Activated T-cell treated with anti-CD3 and anti-CD28 coated beads for 1 hour (primary cell): ENCODE results near the gene SEMA3C.

ENCODE experiments used
- DNase-seq: peaks from one replicate; pipeline ENCODE4 v3.0.0-alpha.2; 2020; ENCODE audit warnings: low read depth

The SEMA3C gene

GRCh38 chr7:80918909-80919721 lies at the start of gene SEMA3C:
Gene SEMA3C (minus strand): TSS chr7:80919051. CDS start chr7:80916781, 2,270 bp downstream.
- DNase-seq: no peak

DNA sequence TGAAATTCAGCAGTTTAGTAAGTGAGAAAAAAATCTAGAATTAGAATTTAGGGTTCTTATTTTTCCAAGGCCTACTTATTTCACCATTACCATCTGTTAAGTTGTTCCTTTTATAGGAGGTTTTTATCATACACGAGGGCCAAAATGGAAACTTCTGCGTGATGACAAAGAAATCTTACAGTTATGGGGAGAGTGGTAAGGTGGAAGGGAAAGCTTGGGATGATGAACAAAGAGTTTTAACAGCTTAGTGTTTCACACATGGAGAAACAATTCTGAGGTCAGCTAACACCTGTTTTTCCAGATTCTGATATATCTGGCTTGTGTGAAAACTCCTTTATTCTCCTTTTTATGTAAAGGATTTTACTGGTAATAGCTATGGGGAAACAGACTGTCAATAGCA lies 49.8 kb upstream of the SEMA3C start:
- no peak for DNase-seq

- no peak for DNase-seq
These were observed 49.1 kb upstream of the SEMA3C start for GRCh38 chr7:80967917-80968297.

DNA sequence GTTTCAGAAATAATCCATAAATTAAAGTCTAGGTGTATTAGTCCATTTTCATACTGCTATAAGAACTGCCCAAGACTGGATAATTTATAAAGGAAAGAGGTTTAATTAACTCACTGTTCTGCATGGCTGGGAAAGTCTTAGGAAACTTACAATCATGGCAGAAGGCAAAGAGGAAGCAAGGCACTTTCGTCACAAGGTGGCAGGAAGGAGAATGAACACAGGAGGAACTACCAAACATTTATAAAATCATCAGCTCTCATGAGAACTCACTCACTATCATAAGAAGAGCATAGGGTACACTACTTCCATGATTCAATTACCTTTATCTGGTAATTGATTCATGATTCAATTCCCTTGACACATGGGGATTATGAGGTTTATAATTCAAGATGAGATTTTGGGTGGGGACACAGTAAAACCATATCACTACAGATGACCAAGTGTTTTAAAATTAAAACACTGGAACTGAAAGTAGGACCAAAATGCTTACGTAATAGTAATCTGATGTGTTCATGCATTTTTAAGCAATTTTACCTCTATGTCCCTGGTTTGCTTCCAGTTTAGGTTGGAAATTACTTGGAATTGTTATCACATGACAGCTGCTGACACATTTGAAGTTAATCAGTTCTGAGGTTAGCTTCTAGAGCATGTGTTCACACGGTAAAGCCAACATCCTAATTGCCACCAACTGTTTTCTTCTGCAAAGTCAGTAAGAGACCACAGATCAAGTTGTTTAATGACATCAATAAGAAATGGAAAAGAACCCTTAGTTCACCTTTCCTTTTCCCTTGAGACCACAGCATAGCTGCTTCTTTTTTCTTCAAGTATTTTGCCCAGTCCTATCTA lies 48.4 kb upstream of the SEMA3C start:
- no peak for DNase-seq

GRCh38 chr7:80960244-80960795 lies 41.5 kb upstream of the SEMA3C start:
- DNase-seq: no peak

DNA sequence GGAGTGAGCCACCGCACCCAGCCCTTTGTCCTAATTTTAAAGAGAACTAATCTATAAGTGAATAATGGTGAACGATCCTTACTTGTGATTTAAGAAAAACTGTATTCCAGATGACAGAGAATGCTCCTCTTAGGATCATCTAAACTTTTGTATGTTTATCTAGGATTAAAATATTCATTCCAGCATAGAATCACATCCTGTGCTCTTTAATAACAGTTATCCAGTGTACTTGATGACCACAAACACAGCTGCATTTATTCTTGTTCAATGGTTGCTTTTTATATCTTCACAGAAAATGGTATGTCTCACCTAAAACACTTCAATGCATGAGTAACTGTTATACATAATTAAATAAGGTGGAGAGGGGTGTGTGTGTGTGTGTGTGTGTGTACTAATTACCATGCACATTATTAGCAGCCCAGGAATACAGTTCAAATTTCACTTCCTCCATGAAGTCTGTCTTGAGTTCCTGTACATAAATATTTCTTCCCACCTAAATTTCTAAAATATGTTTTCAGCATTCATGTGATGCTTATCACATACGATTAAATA lies 38.5 kb upstream of the SEMA3C start:
- no peak for DNase-seq

DNA sequence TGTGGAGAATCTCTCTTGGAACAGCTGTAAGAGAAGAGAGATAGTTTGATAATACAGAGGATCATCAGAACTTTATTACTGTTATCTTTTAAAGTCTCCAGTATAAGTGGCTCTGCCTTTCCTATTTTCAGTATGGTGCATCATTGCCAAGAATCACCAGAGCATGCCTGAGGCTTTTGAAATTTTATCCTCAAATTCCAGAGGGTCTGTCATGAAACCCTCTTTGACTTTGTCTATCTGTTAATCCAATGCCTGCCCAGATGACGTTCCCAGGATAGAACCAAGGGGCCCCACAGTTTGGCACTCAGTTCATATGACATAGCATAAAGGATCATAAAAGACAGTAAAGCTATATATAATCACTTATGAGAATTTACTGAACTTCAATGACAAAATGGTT lies 35.3 kb upstream of the SEMA3C start:
- DNase-seq: no peak

GRCh38 chr7:80950550-80950967 lies 31.7 kb upstream of the SEMA3C start:
- DNase-seq: no peak

DNA sequence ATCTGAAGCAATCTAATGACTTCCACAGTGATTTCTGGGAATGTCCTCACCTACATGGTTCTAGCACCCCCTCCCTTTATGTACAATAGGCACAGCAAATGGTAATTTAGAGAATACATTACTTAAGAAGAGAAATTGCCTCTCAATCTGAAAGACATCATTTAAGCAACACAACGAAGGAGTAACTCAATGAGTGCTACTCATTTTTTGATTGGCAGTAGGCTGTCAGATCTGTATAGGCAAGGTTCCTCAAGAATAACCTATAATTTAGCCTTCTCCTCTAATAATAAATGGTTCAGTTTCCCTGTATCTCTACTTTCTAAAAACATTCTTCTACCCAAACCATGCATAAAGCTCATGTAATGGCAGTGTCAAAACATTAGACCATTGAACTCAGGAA lies 30.6 kb upstream of the SEMA3C start:
- DNase-seq: no peak

DNA sequence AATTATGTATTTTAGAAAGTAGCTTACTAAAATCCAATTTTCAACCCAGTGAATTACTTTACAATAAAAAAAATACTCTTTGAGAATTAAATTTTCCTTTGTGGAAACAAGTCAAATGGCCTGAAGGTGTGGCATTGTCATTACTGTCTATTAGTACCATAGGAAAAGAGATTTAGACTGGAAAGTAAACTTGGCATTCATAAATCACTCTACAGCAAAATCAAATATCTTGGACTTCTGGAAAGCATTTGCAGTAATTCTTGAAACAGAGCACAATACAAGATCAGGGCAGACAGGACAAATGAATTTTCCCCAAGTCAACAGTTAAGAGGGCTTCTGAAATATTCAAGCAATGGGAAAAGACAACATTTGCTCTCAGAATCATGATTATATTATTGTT lies 28.0 kb upstream of the SEMA3C start:
- DNase-seq: no peak

DNA sequence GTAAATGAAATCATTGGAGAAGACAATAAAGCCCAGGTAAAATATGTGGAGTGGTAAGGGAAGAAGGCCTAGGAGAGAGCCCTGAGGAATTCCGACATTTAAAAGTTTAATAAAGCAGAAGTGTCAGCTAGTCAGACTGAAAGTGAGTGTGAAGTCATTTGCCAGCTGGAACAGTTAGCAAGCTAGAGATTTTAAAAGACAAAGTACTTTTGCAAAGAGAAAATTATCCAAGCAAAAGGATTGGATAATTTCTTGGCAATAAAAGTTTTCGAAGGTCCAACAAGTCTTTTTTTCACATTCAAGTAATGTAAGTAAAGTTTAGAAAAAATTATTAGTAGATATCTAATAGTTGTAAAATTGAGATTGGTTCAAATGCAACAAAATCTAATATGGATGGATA lies 27.1 kb upstream of the SEMA3C start:
- no peak for DNase-seq

DNA sequence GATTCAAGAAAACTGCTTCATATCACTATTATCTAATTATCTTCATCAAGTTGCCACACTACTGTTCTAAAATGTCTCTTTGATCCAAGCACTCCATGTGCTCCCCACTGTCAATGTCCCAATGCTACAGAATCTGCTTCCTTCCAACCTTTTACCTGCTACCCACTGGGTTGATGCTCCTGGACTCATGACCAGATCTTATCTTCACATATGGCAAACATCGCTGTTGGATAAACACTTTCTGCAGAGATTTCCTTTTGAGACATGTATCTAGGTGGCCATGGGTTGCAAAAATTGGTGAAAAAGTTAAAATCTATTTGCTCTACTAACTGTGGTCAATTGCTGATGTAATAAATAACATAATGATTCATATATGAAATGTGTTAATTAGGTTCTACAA lies 24.5 kb upstream of the SEMA3C start:
- DNase-seq: no peak

GRCh38 chr7:80942261-80943041 lies 23.6 kb upstream of the SEMA3C start:
- DNase-seq: no peak

GRCh38 chr7:80941208-80941758 lies 22.4 kb upstream of the SEMA3C start:
- no peak for DNase-seq

DNA sequence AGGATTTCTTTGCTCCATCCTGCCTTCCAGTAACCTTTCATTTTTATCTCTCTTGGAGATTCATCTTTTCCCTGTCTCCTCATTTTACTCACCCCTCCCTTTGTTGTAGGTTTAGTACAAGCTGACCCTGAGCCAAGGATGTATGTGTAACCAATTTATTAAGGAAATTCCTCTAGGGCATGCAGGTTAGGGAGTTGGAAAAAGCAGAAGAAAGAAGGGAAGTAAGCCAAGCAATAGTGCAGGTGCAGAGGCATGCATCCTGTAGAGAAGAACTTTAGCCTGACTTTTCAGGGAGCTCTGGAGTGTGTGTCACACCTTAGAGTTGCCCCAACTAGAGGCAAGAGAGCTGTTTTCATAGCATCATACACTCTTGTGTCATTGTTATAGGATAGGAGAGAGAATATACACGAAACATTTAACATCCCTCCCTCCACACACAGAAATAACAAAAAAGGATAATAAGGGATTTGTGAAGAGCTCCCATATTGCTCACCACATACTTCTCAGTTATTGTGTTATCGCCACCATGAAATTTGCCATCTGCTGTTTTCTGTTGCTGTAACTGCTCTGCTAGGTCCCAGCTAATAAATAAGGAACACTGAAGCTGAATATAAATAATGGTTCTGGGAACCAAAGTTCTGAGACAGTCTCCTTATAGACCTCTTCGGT lies 21.8 kb upstream of the SEMA3C start:
- DNase-seq: no peak

GRCh38 chr7:80937336-80937735 lies 18.5 kb upstream of the SEMA3C start:
- no peak for DNase-seq

- DNase-seq: no peak
These were observed 17.3 kb upstream of the SEMA3C start for GRCh38 chr7:80935991-80936780.

DNA sequence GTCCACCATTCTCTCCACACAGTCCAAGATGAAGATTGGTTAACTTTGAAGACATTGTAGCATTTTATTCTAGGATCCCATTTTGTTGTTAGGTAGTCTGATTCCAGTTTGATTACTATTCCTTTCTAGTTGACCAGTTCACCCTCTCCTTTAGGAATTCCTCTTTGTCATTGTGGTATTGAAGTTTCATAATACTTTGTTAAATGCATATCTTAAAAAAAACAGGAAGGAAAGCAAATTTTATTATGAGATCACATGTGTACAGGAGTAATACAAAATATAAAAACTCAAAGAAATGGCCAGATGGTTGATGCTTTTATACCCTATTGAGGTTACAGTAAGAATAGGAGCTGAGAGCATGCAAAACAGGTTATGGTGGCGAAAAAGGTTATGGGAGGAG lies 15.5 kb upstream of the SEMA3C start:
- no peak for DNase-seq

- no peak for DNase-seq
These were observed 13.7 kb upstream of the SEMA3C start for GRCh38 chr7:80932536-80932935.

GRCh38 chr7:80929619-80930018 lies 10.8 kb upstream of the SEMA3C start:
- DNase-seq: no peak
